Measurements from ENCODE around the gene HOXC4.
A peak's percentile ranks its signal among the peaks of the same experiment; 100 is the strongest.

Gene HOXC4

DNA sequence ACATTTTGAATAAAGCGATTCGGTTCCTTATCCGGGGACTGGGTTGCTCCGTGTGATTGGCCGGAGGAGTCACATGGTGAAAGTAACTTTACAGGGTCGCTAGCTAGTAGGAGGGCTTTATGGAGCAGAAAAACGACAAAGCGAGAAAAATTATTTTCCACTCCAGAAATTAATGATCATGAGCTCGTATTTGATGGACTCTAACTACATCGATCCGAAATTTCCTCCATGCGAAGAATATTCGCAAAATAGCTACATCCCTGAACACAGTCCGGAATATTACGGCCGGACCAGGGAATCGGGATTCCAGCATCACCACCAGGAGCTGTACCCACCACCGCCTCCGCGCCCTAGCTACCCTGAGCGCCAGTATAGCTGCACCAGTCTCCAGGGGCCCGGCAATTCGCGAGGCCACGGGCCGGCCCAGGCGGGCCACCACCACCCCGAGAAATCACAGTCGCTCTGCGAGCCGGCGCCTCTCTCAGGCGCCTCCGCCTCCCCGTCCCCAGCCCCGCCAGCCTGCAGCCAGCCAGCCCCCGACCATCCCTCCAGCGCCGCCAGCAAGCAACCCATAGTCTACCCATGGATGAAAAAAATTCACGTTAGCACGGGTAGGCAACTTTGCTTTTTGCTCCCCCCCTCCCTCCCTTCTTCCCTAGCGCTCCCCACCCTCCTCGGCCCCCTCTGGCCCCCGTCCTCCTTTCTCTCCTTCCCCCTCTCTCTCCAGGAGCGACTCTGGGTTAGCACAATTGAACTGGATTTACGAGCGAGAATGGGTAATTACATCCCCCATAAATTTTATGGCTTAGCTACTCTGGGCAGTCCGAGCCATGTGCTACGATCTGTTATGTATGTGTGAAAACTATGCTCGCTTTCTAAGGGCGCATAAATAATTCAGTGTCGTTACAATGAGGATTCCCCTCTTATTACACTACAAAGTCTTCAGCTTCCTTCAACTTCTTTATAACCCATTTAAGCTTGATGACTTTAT, at the start of gene HOXC4:
Gene HOXC4, plus strand, starts transcription at position 85 of the 991 bp plus-strand sequence. Its CDS starts 88 bp downstream, at position 173.
- DNase-seq (ENCODE audit: low spot score), result no peak

DNA sequence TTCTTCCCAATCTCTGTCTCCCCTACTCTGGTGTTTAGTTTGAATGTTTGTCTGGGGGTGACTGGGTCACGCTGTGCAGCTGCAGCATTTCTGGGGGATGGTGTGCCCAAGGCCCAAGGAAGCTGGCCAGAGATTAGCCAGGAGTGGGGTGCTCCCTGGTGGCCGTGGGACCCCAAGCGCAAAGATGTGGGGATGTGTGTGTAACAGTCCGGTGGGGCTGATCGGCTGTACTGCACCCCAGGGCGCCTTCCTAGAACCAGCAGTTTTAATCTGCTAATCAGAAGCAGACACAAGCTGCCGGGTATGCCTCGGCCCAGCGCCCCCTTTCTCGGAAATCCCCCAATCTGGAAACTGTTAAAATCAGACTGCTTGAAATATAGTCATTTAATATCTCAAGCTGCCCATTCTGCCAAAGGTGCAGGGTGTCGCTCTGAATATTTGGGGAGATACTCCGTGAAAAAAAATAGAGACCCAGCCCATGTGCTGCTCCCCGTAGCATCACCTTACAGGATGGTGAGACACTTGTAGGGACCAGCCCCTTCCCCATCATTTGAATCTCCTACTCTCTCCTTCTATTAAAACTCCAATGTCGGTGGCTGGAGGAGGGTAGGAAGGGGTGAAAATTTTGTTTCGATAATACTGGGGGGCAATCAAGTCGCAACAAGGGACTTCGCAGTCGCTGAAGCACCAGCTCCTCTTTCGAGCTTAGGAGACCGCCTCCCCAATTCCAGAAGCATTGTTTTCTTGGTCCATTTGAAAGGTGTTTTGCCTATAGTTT, 49.4 kb upstream of the HOXC4 start:
- no peak for DNase-seq (ENCODE audit: low spot score)

DNA sequence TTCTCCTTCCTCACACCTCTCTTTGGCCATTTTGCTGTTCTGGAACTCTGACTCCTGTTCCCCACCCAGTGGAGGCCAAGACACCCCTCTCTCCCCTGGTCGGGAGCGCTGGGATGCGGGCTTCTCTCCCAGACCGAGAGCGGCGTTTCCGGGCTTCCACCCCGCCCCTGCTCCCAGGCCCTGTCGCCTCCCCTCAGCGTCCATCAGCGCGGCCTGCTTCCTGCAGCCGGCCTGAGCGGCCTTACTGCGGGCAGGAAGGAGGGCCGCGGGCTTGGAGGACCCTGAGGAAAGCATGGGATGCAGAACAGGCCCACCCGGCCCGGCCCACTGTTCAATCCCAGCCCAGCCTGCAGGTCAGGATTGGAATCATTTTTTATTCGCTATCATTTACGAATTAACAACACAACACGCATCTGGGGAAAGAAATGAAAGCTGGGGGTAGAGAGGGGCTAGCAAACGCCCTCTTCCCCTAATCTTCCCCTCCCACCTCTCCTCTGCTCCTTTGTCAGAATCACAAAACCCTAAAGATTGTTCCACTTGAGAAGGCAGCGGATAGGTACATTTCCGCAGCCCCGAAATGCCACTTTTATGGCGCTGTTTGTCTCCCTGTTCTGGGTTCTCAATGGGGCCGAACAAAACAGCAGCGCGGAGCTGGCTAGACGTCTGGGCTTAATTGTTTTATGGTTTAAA, 48.6 kb upstream of the HOXC4 start:
- no peak for DNase-seq (ENCODE audit: low spot score)

DNA sequence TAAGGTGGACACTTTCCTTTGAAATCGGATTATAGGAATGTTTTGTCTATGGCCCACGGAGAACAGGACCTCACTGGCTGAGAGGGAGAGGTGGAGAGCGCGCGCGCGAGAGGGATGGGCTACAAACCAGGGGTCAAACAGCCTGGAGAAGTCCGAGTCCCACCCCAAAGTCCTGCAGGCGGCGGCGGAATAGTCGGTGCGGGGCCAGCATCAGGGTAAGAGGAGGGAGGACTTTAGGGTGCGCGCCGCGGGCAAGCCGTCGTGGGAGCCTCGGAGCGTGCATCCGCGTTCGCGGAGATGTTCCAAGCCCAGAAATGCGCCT, 48.1 kb upstream of the HOXC4 start:
- DNase-seq (ENCODE audit: low spot score), result no peak

DNA sequence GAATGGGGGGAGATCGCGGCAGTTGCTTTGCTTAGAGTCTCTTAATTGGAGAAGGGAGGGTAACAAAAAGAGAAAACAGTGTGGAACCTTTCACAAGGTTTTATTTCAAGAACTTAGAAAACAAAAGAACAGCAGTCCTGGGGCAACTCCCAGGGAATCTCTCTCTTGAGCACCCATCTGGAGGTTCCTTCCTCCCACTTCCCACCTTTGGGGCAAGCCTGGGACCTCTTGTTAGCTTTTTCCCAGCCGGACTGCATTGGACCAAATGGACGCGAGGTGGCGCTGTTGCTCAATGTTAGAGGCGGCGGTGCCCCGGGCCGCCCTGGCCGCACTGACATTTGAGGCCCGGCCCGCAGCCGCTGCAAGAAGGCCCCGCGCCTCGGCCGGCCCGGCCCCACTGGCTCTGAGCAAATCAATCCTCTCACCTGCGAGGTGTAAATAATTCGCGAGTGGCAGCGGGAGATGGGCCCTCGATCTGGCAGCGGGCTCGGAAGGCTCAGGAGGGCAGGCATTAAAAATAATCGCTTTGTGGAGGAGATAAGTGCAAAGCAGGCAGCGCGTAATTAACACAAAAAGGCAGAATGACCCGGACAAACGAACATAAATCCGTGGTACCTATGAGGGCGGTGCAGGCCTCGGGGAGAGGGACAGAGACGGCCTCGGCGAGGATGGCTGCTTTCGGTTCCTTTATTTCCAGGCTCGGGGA, 47.6 kb upstream of the HOXC4 start:
- DNase-seq (ENCODE audit: low spot score), result peak; percentile 76

DNA sequence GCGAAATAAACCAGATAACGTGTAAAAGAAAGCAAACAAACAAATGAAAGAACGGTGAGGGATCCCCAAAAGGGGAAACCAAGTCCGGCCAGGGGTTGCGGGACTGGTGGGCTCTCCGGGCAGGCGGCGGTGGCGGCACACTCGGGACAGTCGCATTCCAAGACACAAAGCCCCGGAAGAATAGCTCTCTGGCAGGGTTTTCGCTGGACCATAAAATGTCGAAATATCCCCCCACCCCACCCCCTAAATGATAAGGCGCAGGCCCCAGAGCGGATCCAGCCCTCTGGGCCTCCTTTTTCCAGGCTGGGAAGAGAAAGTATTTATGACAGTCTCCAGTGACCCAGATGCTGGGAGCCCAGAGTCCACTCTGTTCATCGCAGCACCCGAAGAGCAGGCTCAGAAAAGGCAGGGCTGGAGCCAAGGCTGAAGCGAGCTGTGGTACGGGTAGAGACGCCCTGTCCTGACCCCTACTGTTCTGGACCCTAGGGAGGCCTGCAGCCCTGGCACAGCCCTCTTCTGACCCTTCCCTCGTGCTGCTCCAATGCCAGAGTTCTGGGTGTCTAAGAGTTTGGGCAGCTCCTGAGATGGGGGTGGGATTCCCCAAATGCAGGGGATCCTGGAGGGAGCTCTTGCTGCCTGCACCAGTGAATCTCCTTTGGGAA, 46.9 kb upstream of the HOXC4 start:
- DNase-seq (ENCODE audit: low spot score), result no peak

DNA sequence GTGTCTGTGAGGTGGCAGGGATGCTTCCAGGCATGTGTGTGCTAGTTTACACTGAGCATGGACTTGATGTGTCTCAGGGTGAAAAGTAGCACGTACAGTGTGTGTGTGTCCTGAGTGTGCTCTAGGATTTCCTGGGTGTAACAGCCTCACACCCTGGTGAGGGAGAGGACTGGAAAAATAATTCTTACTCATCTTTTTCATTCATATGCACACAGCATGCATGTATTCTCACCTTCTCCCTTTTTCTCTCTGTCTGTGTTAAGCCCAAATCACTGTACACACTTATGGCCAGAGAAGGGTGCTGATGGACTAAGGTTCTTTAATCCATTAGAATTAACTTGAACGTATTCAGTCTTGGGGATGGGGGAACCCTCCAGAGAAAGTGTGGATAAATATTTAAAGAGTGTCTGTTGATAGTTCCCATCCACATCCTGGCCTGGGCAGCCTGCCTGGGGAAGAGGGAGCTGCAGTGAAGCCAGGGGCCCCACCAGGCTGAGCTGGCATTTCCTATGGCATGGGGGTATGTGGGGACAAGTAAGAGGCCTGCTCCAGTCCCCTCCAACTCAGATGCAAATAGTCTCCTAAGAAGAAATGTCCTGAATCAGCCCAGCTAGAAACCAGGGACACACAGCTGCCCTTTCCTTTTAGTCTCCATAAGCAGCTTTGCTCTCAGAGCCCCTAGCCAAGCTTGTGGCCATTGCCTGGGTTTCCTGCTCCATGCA, 45.9 kb upstream of the HOXC4 start:
- no peak for DNase-seq (ENCODE audit: low spot score)

DNA sequence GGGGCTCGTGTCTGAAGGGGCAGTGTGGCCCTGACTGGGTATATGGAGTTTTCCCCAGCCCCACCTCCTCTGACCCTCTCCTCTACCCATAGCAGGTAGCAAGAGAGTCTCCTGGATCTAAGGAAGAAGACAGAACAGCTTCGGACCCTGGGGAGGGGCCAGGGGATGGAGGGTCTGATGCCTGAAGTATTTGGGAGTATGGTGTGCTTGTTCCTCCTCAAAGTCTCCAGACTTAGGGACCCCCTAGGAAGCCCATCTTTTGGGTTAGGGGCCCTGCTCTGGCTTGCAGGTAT, 45.4 kb upstream of the HOXC4 start:
- no peak for DNase-seq (ENCODE audit: low spot score)

DNA sequence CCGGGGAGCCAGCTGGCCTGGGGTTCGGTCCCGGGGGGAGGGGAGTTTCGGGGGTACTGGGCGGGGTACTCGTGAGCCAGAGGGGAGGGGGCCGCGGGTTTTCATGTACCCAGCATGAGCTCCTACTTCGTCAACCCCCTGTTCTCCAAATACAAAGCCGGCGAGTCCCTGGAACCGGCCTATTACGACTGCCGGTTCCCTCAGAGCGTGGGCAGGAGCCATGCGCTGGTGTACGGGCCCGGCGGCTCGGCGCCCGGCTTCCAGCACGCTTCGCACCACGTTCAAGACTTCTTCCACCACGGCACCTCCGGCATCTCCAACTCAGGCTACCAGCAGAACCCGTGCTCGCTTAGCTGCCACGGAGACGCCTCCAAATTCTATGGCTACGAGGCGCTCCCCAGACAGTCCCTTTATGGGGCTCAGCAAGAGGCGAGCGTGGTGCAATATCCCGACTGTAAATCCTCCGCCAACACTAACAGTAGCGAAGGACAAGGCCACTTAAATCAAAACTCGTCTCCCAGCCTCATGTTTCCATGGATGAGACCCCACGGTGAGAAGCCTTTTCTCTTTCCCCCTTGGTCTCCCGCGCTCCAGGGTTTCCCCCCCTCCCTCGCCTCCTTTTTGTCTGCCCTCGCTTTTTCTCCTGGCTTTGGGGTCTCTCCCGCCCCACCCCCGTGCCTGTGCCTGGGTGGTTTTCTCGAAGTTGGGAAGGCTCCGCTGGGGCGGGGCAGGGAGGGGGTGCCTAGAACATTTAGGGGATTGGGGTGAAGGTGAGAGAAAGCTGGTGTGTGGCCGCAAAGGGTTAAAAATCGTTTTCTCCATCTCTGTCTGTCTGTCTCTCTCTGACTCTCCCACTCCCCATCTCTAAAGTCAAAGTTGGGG, 44.2 kb upstream of the HOXC4 start:
- no peak for DNase-seq (ENCODE audit: low spot score)

DNA sequence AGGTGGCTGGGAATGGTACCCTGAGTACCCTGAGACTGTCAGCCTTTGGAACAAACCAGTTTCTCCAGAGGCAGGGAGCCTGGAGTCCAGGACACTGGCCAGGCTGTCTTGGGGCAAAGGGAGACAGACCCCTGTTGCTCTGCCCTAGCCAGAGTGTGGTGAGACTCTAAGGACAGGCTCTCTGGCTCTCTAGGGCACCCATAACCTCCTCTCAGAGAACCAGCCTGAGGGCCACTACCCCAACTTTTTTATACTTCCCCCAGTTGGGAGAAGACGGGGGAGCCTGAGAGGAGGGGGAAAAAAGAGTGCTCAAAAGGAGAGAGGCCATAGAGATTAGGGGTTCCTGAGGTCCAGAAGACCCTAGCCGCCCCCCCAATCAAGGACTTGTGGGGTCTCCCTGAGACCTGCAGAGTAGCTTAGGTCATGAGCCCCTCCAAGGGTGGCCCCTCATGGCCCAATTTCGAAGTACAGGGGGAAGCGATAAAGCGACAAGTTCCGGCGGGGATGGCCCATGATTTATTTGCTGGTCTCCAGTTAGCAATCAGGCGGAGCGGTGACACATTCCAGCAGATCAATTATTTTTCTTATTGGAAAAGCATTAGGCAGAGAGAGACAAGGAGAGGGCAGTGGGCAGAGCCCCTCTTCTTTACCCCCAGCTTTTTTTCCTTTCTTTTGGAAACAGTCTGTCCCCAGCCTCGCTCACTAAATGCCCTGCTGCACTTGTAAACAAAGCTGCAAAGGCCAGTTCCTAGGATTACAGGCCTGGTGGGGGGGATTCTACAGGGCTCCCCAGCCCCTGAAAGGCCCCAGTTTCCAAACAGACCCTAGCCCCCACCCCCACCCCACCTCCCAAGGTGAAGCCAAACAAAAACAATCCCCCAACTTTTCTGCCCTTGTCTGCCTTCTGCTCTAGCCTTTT, 43.3 kb upstream of the HOXC4 start:
- no peak for DNase-seq (ENCODE audit: low spot score)

DNA sequence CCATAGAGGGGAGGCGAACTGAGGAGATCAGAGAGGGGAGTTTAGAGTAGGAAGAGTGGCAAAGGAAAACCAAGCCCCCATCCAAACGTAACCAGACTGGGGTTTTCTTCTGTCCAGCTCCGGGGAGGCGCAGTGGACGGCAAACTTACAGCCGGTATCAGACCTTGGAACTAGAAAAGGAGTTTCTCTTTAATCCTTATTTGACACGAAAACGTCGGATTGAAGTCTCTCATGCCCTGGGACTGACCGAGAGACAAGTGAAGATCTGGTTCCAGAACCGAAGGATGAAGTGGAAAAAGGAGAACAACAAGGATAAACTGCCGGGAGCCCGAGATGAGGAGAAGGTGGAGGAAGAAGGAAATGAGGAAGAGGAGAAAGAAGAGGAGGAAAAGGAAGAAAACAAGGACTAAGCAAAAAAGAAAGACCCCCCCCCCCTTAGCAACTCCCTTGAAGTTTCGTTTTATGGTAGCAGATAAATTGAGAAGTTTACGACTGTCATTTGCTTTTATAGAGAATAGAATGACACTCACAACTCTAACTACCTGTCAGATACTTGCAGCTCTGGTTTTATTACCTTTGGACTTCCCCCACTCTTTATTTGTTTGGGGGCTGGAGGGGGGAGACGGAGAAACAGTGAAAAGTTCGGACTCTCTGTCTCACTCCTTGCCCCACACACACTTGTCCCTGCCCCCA, 42.5 kb upstream of the HOXC4 start:
- DNase-seq (ENCODE audit: low spot score), result no peak

DNA sequence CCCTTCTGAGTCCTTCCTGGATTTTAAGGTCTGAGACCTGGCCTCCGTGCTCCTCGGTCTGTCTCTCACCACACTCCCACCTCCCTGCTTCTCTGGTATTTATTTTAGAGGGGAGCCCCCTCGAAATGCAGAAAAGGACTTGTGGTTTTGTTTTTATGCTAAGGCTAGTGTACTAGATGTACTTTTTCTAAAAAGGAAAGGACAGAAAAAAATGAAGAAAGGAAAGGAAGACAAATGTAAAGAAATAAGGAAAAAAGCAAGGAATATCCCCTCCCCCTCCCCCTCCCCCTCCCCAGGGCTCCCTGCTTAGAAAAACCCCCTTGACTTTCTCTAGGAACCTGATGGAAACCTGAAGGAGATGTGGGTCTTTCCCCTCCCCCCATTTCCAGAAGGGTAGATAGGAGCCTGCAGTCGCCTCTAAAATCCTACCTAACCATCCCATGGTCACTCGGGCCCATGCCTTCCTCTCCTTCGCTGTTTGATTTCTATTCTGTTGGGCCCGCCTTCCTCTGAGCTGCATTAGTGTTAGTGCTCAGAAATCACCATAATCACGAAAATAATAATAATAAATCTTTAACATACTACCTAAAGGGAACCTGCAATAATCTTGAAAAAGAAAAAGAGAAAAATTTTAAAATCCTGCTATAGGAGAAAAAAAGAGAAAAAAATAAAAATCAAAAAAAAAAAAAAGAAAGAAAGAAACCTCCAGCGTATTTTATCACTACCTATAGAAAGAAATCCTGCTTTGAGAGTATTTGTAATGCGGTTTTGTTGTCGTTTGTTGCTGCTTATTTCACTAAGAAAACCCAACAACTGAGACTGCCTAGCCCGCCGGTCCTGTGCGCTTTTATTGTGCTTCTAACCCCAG, 41.7 kb upstream of the HOXC4 start:
- no peak for DNase-seq (ENCODE audit: low spot score)

DNA sequence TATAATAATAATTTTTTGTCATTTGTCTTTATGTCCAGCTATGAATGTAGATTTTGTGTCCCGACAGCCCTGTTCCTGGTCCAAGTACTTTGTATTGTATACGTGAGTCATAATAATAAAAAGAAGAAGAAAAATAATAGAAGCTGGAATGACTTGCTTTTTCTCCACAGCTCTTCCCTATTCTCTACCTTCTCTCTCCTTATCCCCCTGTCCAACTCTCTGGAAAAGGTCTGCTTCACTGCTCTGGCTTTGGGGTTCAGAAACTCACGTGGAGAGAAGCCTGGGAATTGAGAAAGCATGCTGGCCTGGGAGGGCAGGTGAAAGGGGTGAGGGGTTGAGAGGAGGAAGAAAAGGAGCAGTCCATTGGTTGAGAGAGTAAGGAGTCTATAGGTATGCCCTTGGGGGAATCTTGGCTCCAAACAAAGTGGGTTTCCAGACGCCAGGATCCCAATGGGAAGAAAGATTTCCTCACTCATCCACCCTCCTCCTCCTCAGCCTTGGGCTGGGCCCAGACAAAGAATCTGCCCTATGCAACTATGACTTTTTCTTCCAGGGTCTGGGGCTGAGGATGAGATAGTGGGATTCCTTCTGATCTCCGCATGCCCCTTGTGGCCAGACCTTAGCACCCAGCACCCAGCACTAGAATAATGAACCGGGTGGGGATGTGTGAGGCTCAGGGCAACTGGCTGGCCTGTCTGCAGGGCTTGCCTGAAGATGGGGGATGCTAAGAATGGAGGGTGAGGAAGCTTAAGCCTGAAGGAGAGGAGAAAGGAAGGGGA, 40.8 kb upstream of the HOXC4 start:
- DNase-seq (ENCODE audit: low spot score), result no peak

DNA sequence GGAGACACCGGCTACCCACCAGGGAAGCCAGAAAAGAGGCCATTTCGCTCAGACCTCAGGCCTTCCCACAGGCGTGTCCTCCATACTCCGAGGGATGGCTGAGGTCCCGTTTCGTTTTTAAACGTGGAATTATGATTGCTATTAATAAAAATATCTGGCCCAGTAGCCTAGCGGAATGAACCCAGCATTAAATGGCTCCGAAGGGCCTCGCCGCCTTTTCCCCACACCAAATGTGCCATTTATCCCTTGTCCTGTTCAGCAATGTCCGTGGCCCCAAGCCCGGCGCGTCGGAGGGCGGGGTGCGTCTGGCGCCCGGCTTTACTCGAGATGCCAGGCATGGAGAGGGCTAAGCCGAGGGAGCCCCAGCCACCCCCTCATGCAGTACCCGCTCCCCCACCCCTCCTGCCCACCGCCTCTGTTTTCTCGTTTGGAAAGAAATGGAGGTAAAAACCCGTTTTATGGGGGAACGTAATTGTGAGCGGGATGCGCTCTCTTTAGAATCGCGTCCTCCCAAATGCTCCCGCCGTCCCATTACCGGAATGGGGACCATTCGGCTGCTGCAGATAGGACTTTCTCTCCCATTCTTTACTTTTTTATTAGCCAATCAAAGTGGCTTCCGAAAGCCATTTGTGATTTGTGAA, 39.1 kb upstream of the HOXC4 start:
- no peak for DNase-seq (ENCODE audit: low spot score)

DNA sequence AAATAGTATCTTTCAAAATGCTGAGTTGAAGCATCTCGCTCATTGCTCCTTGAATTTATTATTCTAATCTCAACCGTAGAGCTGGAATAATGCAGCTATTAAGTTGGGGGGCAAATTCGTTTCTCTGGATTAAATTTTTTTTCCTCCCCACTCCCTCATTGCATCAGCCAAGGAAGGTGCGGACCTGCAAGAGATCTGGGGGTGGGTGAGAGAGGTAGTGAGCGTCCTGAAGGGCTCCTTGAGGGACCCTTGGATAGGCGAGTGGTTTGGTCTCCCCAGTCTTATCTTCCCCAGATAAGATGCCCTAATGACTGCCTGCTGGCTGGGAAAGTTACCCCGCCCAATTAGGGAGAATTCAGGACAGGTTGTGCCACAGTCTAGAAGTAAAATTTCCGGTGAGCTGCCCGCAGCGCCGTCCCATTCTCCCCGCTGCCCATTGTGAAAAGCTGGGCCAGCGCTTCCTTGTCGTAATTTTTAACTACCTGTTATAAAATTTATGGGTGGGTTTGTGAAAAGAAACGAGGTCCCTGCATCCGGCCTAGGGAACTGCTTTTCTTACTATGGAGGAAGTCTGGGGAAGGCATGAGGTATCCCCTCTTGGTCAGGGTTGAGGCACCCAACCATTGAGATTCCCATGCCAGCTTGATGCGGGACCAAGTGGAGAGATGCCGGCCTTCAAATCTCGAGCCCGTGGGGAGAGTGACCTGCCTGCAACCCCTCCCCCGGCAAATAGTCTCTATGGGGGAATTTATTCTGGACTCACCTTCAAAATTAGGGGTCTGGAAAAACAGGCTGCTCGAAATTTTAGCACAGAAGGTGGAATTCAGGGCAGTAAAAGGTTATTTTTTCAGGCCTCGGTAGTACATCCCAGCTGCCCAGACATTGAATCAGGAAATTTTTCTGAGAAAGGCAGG, 38.4 kb upstream of the HOXC4 start:
- DNase-seq (ENCODE audit: low spot score), result no peak

All from hematopoietic multipotent progenitor cell treated with erythropoietin and hydrocortisone succinate and interleukin-3 and kit ligand, for 15 days (in vitro differentiated cells).